ENCODE data around the gene SMPD3.

Gene SMPD3

DNA sequence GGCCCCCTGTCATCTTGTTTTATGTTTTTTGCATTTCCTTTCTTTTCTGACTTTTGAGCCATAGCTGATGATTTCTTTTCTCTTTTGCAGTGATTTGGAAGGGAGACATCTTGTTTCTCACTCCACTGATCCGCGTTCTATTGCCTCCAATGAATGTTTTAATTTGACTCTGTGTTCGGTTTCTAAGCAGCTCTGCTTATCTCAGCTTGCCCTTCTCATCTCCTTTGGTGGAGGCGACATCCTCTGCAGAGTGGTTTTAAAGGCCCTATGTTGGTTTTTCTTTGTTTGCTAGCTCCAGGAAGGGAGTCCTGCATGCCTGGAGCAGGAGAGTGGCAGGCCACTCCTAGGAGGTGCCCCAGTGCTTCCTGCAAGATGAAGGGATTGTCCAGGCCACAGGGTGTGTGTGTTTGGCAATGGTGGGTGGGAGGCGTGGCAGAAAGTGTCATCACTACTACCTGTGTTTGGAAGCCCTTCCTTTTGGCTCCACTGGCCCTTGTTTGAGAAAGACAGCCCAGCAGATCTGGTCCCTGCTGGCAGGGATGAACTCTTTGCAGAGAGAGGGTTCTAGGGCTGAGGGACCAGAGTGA, 13.6 kb downstream of the SMPD3 start:
- DNase-seq (ENCODE audit: low spot score) = no peak
- no peak for TF ChIP-seq CTCF (IDR thresholded peaks at IDR 0.05; ENCODE audit: extremely low read depth, missing control alignments)

DNA sequence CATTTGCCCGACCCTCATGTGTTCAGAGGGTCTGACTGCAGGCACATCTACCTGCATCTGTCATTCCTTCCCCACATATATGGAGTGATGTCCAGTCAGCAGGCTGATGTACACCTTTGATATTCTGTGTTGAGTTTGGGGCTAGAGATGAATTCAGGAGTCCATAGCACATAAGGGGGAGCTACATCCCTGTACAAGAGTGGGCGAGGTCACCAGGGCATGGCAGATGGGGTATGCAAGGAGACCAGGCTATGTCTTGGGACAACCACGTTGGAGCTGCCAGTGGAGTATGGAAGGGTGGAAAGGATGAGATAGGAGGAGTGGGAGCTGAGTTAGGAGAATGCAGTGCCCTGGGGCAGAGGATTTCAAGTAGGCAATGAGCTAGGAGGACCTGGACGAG, 15.0 kb downstream of the SMPD3 start:
- no peak for TF ChIP-seq CTCF (IDR thresholded peaks at IDR 0.05; ENCODE audit: extremely low read depth, missing control alignments)
- no peak for DNase-seq (ENCODE audit: low spot score)

GRCh38 chr16:68432701-68433100, 15.6 kb downstream of the SMPD3 start:
- TF ChIP-seq CTCF (IDR thresholded peaks at IDR 0.05; ENCODE audit: extremely low read depth, missing control alignments) = no peak
- DNase-seq (ENCODE audit: low spot score) = no peak

DNA sequence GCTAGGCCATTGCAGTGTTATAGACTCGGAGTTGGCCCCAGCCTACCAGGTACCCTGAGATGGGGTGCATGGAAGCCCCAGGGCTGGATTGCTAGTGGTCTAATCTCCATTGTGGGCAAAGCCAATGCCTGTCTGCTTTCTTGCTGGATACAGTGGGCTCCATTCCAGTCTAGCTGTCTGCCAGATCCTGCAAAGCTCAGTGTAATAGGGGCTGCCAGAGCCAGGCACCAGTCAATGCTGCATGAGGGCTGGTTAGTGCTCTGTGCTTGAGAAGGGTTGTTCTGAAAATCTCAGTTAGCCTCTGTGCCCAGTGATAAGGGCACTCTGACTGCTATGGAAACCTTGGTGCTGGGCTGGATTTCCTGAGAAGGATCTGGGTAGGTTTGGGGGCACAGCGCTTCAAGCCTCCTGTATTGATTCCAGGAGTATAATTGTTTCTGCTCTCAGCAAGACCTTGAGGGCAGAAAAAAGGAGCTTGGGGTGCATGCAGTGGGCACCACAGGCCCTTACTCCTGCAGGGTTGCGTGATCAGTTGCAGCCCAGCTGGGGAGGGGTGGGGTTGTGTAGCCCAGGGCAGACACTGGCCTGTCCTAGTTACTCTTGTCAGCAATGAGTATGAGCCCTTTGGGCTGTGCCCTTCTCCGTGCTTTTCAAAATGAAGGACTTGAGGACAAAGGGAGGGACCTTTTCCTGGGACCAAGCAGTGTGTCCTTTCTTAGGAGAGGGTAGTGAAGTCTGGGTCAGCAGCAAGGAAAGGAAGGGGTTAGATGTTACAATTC, 19.0 kb downstream of the SMPD3 start:
- DNase-seq (ENCODE audit: low spot score) = no peak
- no peak for TF ChIP-seq CTCF (IDR thresholded peaks at IDR 0.05; ENCODE audit: extremely low read depth, missing control alignments)

- TF ChIP-seq CTCF (IDR thresholded peaks at IDR 0.05; ENCODE audit: extremely low read depth, missing control alignments) = no peak
- DNase-seq (ENCODE audit: low spot score) = no peak
These were observed 20.5 kb downstream of the SMPD3 start for GRCh38 chr16:68427649-68428303.

- DNase-seq (ENCODE audit: low spot score) = no peak
These were observed 22.0 kb downstream of the SMPD3 start for GRCh38 chr16:68426347-68426652.

More at GRCh38 chr16:68426347-68426652, 22.0 kb downstream of the SMPD3 start:
- no peak for TF ChIP-seq CTCF (IDR thresholded peaks at IDR 0.05; ENCODE audit: extremely low read depth, missing control alignments)
